ENCODE data around the gene RPP21.

Gene RPP21

GRCh38 chr6:30344868-30345671 lies at the start of gene RPP21:
RPP21 (plus strand) TSS chr6:30345156; CDS start chr6:30345172, 16 bp downstream.
- DNase-seq (ENCODE audit: low read depth, low spot score), result peak; percentile 59

- no peak for DNase-seq (ENCODE audit: low read depth, low spot score)
Measured at GRCh38 chr6:30295837-30296236, 49.1 kb upstream of the RPP21 start.

GRCh38 chr6:30304002-30304401 lies 41.0 kb upstream of the RPP21 start:
- DNase-seq (ENCODE audit: low read depth, low spot score), result no peak

GRCh38 chr6:30311101-30311500 lies 33.9 kb upstream of the RPP21 start:
- no peak for DNase-seq (ENCODE audit: low read depth, low spot score)

GRCh38 chr6:30311671-30312070 lies 33.3 kb upstream of the RPP21 start:
- no peak for DNase-seq (ENCODE audit: low read depth, low spot score)

GRCh38 chr6:30312266-30312665 lies 32.7 kb upstream of the RPP21 start:
- DNase-seq (ENCODE audit: low read depth, low spot score), result no peak

- DNase-seq (ENCODE audit: low read depth, low spot score), result no peak
Measured at GRCh38 chr6:30312676-30313321, 32.2 kb upstream of the RPP21 start.

- DNase-seq (ENCODE audit: low read depth, low spot score), result no peak
Measured at GRCh38 chr6:30315156-30315555, 29.8 kb upstream of the RPP21 start.

- no peak for DNase-seq (ENCODE audit: low read depth, low spot score)
Measured at GRCh38 chr6:30317913-30318589, 26.9 kb upstream of the RPP21 start.

- no peak for DNase-seq (ENCODE audit: low read depth, low spot score)
Measured at GRCh38 chr6:30319146-30319835, 25.7 kb upstream of the RPP21 start.

GRCh38 chr6:30321692-30322388 lies 23.1 kb upstream of the RPP21 start:
- no peak for DNase-seq (ENCODE audit: low read depth, low spot score)

GRCh38 chr6:30322527-30323501 lies 22.1 kb upstream of the RPP21 start:
- DNase-seq (ENCODE audit: low read depth, low spot score), result no peak

- DNase-seq (ENCODE audit: low read depth, low spot score), result no peak
Measured at GRCh38 chr6:30323806-30324205, 21.1 kb upstream of the RPP21 start.

- no peak for DNase-seq (ENCODE audit: low read depth, low spot score)
Measured at GRCh38 chr6:30325150-30325872, 19.6 kb upstream of the RPP21 start.

- DNase-seq (ENCODE audit: low read depth, low spot score), result peak; percentile 41
Measured at GRCh38 chr6:30325873-30326525, 19.0 kb upstream of the RPP21 start.

GRCh38 chr6:30326526-30327231 lies 18.3 kb upstream of the RPP21 start, which contains the start of gene TRIM39:
TRIM39 (plus strand) TSS chr6:30326927; CDS start chr6:30329318, 2,391 bp downstream.
- peak; percentile 55 for DNase-seq (ENCODE audit: low read depth, low spot score)

- DNase-seq (ENCODE audit: low read depth, low spot score), result peak; percentile 51
Measured at GRCh38 chr6:30327232-30327746, 17.7 kb upstream of the RPP21 start.

- no peak for DNase-seq (ENCODE audit: low read depth, low spot score)
Measured at GRCh38 chr6:30328397-30328796, 16.6 kb upstream of the RPP21 start.
